ENCODE measurements around the gene GDPD5. TPM values are rescaled to one million over a fixed set of nuclear protein-coding genes. Genes with fewer than 3 reads are reported as not detected.

GDPD5 gene
- total and polyA plus RNA-seq, 2 donors (not counting 3 experiments of a cell fraction or from before 2014, with no cell fraction given): 60.2 to 79.2 TPM

DNA sequence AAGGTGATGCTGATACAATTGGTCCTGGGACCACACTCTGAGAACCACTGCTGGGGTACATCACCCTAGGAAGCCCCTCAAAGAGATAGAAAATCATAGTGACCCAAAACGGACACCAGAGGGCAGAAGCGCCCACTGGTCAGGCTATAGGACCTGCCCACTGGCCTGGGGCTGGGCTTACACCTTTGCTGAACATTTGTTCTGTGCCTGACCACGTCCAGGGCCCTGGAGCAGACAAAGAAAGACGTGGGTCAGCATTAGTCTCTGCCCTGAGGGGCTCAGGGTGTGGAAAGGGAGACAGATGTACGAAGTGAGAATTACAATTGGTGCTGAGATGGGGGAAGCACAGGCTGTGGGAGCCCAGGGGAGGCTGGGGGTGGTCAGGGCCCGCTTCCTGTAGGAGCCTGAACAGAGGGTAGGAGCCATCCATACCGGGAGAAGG lies 21.9 kb upstream of the GDPD5 start:
- intact Hi-C loops (cut with micrococcal nuclease): loop anchor here (1.0 kb wide), 3 partner anchors 16 to 159 kb away; no protein-coding TSS in a partner anchor
- no peaks in the 10 kb centered on the region for H3K9me1 ChIP-seq (replicated peaks; ENCODE audit: control insufficient read depth, extremely low read depth, insufficient read depth, low read length)
- no TSS peak for BruUV-seq (replicated peaks)
- H3K79me2 ChIP-seq (ENCODE audit: control insufficient read depth, insufficient read depth, low read length): no peaks in the 10 kb centered on the region
- dilution Hi-C loops (cut with MboI; ENCODE audit: extremely low pct_ligation_motif_present, low sequenced_read_pairs): no loop called here
- no peaks in the 10 kb centered on the region for H3K4me1 ChIP-seq (ENCODE audit: control insufficient read depth, extremely low read depth, insufficient read depth, low read length)
- FAIRE-seq: peak; percentile 89
- H3K36me3 ChIP-seq (ENCODE audit: control insufficient read depth in 2 of 2, extremely low read depth in 1 of 2, insufficient read depth in 2 of 2, low read length in 2 of 2): no peaks in the 10 kb centered on the region
- H3K27ac ChIP-seq (ENCODE audit: insufficient read depth, low read depth, low read length): no peak overlapping the region
- peak; percentile 77 for DNase-seq (ENCODE audit: low read depth, low spot score)
- no peaks in the 10 kb centered on the region for H4K20me1 ChIP-seq (replicated peaks; ENCODE audit: control insufficient read depth, extremely low read depth, insufficient read depth, low read length)
- no peak overlapping the region for H3K4me2 ChIP-seq (ENCODE audit: insufficient read depth, low read length)
- no peak overlapping the region for H3K4me3 ChIP-seq (replicated peaks in 1 of 3; ENCODE audit: insufficient read depth in 1 of 3, low read depth in 1 of 3, low read length in 3 of 3)
- ChIA-PET CTCF (interaction anchor here (0.8 to 3.5 kb wide), 10 partner anchors 11 to 158 kb away, joined by 3 to 37 read pairs (median 8); no protein-coding TSS in a partner anchor), POLR2A (interaction anchor here (0.9 kb wide), 1 partner anchor 27 kb away, joined by 3 read pairs; no protein-coding TSS in a partner anchor)
- TF ChIP-seq EZH2 (IDR thresholded peaks at IDR 0.05; ENCODE audit: borderline replicate concordance, low read depth, low read length, severe bottlenecking) (no peak), POLR2AphosphoS5 (IDR thresholded peaks at IDR 0.05; ENCODE audit: insufficient read depth, low read depth, low read length) (no peak), POLR2A (IDR thresholded peaks at IDR 0.05; ENCODE audit: low read depth, low read length) (peak; percentile 7), GATA2 (IDR thresholded peaks at IDR 0.05; ENCODE audit: insufficient read depth, insufficient read length, low read depth, low read length) (no peak)
- TF ChIP-seq, protein P1, sequence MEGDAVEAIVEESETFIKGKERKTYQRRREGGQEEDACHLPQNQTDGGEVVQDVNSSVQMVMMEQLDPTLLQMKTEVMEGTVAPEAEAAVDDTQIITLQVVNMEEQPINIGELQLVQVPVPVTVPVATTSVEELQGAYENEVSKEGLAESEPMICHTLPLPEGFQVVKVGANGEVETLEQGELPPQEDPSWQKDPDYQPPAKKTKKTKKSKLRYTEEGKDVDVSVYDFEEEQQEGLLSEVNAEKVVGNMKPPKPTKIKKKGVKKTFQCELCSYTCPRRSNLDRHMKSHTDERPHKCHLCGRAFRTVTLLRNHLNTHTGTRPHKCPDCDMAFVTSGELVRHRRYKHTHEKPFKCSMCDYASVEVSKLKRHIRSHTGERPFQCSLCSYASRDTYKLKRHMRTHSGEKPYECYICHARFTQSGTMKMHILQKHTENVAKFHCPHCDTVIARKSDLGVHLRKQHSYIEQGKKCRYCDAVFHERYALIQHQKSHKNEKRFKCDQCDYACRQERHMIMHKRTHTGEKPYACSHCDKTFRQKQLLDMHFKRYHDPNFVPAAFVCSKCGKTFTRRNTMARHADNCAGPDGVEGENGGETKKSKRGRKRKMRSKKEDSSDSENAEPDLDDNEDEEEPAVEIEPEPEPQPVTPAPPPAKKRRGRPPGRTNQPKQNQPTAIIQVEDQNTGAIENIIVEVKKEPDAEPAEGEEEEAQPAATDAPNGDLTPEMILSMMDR (IDR thresholded peaks at IDR 0.05; ENCODE audit: extremely low read depth in 1 of 2, insufficient read depth in 1 of 2, low read depth in 1 of 2, low read length in 2 of 2): peak; percentile 81 to 82
- no peak overlapping the region for H3K9ac ChIP-seq (replicated peaks; ENCODE audit: extremely low read depth, insufficient read depth, low read length)
- H3K9me3 ChIP-seq (replicated peaks; ENCODE audit: control insufficient read depth, insufficient read depth, low read length): no peaks in the 10 kb centered on the region
- H2AFZ ChIP-seq (ENCODE audit: low read depth, low read length): peak overlapping the region; percentile 50
- peaks cover 0 to 2% of the 10 kb centered on the region in 2 experiments for H3K27me3 ChIP-seq (ENCODE audit: control insufficient read depth in 2 of 2, insufficient read depth in 2 of 2, low read length in 2 of 2)

Data from endothelial cell of umbilical vein (primary cell).